SIG-M5 treated with dmso at 0.1 percent for 504 hours (cell line): Measurements from ENCODE around the gene RPL10.
A peak's percentile ranks its signal among the peaks of the same experiment; 100 is the strongest.
"Not testable (repeated sequence)": the region's sequence is repeated elsewhere in the genome, so short reads cannot be mapped to it uniquely, and the experiment has no call there.

Experiments used
- DNase-seq: peaks from one replicate; lab custom pipeline; 2025; ENCODE audit not compliant: unreplicated experiment; lab: John Stamatoyannopoulos, UW

Gene RPL10

GRCh38 chrX:154378059-154378798 lies 19.9 kb upstream of the RPL10 start:
- DNase-seq: peak; percentile 10

DNA sequence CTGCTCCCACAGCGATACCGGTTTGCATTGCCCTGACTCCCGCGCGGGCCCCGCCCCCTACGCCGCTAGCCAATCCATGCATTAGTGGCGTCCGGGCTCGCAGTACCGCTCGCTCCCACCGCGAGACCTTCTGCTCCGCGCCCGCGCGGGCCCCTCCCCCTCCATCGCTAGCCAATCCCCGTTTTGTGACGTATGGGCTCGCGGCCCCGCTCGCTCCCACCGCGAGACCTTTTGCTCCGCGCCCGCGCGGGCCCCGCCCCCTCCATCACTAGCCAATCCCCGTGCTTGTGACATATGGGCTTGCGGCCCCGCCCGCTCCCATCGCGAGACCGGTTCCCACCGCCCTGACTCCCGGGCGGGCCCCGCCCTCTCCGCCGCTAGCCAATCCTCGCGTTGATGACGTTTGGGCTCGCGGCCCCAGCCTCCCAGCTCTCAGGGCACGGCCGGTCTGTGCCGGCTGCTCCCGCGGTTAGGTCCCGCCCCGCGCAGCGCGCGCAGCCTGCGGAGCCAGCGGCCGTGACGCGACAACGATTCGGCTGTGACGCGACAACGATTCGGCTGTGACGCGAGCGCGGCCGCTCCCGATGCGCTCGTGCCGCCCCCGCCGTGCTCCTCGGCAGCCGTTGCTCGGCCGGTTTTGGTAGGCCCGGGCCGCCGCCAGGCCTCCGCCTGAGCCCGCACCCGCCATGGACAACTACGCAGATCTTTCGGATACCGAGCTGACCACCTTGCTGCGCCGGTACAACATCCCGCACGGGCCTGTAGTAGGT lies 19.2 kb upstream of the RPL10 start, which contains the start of gene EMD:
EMD (plus strand) TSS at position 497 of the 770 bp plus-strand sequence; CDS start at position 687, 190 bp downstream.
- DNase-seq: peak; percentile 99

DNA sequence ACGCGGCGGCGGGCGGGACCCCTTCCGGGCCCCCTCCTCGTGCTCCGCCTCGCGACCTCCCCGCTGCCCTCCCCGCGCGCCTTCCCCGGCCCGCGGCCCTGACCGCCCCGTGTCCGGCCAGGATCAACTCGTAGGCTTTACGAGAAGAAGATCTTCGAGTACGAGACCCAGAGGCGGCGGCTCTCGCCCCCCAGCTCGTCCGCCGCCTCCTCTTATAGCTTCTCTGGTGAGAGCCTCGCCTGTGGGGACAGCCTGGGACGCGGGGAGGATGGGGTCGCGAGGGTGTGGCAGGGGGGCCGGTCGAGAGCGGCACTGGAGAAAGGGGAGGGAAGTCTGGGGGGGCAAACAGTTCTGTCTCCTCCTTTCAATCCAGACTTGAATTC lies 18.6 kb upstream of the RPL10 start:
- DNase-seq: no peak

DNA sequence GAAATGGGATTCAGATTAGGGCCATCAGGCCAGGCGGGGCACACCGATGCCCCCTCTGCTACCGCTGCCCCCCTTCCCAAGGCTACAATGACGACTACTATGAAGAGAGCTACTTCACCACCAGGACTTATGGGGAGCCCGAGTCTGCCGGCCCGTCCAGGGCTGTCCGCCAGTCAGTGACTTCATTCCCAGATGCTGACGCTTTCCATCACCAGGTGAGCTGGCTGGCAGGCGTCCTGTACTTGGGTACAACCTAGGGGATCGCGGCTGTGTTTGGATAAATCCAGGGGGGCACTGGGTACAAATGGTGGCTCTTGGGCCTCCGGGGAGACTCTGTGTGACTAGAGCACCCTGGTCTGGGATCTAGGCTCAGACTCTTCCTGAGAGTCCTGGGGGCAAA lies 18.0 kb upstream of the RPL10 start:
- no peak for DNase-seq

DNA sequence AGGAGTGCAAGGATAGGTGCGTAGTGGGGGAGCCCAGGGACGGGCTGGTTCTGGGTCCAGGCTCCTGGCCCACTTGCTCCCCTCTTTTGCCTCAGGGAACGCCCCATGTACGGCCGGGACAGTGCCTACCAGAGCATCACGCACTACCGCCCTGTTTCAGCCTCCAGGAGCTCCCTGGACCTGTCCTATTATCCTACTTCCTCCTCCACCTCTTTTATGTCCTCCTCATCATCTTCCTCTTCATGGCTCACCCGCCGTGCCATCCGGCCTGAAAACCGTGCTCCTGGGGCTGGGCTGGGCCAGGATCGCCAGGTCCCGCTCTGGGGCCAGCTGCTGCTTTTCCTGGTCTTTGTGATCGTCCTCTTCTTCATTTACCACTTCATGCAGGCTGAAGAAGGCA lies 17.4 kb upstream of the RPL10 start:
- no peak for DNase-seq

DNA sequence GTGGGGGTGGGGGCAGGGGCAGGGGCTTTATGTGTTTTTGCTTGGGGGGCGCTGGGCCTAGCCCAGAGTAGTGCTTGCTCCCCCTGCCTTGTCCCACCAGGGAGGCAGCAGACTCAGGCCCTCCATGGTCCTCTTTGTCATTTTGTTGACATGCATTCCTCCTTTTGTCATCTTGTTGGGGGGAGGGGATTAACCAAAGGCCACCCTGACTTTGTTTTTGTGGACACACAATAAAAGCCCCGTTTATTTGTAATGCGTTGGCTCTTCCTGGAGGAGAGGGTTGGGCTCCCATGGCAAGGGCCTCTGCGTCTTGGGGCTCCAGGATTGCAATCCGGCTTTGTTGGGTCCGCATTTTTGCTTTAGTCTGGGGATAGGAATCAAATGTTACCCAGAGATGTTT lies 16.9 kb upstream of the RPL10 start:
- no peak for DNase-seq

- DNase-seq: no peak
Observed at GRCh38 chrX:154382483-154383069, 15.6 kb upstream of the RPL10 start.

DNA sequence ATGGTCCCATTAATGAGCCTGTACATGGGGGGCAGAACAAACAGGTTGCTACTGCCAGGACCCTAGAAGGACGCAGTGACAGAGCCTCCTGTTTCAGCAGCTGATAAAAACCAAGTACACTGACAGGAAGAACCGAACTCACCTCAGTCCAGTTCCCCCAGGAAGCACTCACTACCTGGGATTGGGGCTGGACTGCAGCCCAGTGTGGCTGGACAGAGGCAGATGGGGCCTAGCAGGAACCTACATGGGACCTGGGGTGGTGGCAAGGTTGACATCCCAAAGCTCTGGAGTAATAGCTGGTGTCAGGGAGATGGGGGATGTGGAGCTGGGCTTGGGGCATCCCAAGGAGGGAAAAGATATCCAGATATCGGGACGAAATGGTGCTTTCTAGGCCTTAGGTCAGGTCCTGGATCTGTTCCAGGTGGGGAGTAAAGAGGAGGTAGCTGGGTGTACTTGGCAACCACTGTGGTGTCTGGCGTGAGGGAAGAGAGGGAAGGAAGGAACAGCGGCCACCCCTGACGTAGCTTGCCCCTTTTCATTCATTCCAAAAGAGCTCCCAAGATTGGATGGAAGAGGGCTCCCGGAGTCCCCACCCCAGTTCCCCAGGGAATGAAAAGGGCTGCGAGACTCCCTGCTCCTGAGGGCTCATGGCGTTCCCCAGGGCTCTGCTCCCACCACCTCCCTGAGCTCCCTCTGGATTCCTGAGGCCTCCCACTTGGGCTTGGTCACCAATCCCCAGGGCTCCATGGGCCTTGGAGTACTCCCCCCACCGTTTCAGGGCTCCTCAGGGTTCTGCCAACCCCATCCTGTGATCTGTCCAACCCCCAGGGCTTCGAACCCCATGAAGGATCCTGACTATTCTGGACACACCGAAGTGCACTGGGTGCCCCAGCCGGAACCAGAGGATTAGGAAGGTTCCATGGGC lies 14.6 kb upstream of the RPL10 start:
- DNase-seq: no peak

DNA sequence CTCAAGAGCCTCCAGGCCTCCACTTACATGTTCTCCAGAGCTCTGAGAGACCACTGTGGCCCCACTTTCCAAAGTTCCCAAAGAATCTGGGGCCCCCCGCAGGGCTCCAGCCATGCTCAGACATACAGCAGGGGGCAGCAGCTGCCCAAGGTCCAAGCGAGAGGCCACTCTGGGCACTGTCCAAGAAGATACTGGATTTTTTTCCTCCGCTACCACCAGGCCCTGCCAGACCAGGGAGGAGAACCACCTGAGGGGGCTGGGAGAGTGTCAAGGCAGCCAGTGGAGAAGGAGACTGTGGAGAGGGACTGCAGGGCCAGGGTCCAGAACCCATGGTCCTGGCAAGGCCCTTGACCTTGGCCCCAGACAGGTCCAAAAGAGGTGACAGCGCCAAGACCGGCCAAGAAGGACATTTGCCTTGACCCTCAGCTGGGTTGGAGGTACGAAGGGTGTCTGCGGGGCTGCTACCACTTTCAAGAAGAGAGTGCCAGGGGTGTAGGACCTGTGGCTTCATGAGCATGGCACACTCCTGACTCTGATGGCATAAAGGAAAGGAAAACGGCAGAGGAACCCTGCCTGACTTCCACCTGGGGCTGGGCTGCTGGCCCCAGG lies 13.8 kb upstream of the RPL10 start:
- no peak for DNase-seq

GRCh38 chrX:154388094-154388493 lies 10.1 kb upstream of the RPL10 start:
- DNase-seq: not testable (repeated sequence)

- not testable (repeated sequence) for DNase-seq
Observed at GRCh38 chrX:154388649-154389048, 9.5 kb upstream of the RPL10 start.

GRCh38 chrX:154389812-154390747 lies 8.1 kb upstream of the RPL10 start:
- DNase-seq: not testable (repeated sequence)

DNA sequence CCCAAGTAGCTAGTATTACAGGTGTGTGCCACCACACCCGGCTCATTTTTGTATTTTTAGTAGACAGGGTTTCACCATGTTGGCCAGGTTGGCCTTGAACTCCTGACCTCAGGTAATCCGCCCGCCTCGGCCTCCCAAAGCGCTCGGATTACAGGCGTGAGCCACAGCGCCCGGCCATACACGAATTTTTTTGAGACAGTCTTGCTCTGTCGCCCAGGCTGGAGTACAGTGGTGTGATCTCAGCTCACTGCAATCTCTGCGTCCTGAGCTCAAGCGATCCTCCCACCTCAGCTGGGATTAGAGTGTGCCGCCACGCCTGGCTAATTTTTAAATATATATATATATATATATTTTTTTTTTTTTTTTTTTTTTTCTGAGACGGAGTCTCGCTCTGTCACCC lies 1.8 kb upstream of the RPL10 start:
- not testable (repeated sequence) for DNase-seq

- DNase-seq: peak; percentile 48
Observed at GRCh38 chrX:154396973-154397887, 947 bp upstream of the RPL10 start.

DNA sequence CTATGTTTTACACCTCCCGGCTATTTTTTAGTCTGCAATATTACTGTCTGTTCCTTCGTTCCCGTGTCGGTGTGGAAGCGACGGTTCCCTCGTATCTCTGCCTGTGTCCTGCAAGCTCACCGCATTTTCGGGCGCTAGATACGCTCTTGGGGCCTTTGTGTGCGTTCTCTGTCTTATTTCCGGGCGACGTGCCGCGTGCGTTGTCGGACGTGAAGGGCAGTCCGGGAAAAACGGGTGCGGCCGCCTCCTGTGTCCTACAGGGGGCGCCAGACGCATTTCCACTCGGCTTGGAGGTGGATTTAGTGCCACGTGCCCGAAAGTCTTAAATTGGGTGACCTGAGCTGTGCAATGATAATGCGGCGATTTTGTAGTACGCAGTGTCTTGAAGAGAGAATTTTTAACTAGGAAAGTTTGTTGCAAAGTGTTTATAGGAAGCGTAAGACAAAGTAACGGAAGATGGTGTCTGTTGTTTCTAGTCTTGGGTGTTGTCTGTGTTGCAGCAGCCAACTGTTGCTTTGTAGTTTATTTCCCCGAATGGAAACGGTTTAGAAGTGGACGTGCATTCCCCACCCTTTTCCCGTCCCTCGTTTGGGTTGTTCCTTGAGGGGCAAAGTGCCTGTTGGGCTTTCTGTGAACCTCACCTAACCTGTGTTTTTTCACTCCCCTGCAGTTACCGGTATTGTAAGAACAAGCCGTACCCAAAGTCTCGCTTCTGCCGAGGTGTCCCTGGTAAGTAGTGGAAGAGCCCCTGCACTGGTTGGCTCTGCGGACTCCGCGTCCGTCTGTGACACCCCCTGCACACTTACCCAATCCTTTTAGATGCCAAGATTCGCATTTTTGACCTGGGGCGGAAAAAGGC lies 720 bp downstream of the RPL10 start:
- DNase-seq: peak; percentile 73

- DNase-seq: no peak
Observed at GRCh38 chrX:154399527-154400368, 1.6 kb downstream of the RPL10 start.
